AG09319 (cell line): Measurements from ENCODE around the gene SKI.

ENCODE experiments used
- DNase-seq: peaks from one replicate; pipeline ENCODE4 v3.0.0-alpha.2; 2010; ENCODE audit warnings: low read depth; ENCODE audit errors: extremely low read depth
- CTCF ChIP-seq: IDR thresholded peaks from 2 replicates; pipeline ENCODE4 v1.5.1; 2011; ENCODE audit warnings: low read depth, mild to moderate bottlenecking, inconsistent platforms, low read length, moderate library complexity

Gene SKI

DNA sequence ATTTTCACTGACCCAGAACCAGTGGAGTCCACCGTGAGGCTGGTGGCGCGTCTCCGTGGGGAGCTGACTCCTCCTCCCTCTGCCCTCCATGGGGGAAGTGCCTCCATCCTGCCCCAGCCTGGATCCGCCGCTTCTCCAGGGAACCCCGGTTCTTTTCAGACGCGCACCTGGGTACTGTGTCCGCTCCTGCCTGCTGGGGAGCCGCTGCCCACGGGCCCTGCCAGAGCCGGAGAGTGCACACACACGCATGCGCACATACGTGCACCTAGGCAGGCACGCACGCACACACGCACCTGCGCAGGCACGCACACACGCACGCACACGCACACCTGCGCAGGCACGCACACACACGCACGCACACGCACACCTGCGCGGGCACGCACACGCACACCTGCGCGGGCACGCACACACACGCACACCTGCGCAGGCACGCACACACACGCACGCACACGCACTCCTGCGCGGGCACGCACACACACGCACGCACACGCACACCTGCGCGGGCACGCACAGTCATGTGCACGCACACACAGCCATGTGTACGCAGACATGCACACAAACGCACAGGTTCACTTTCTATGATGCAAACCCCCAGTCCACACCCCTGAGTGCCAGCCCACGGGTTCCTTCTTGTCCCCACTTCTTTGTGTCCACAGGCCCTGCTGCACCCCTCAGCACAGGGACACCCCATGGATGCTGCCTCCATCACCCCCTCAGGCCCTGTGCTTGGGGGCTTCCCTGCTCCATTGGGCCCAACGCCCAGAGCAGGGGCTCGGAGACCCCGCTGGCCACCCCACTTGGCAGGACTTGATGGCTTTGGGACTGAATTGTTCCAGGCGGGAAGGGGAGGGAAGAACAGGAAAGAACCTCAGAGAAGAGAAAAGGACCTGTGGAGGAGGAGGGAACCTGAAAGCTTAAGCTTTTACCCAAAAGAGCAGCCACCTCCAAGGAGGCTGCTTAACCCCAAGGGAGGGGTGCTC, 120.5 kb downstream of the SKI start:
- DNase-seq = no peak
- TF ChIP-seq CTCF = no peak

GRCh38 chr1:2349806-2350205, 121.7 kb downstream of the SKI start:
- TF ChIP-seq CTCF = no peak
- no peak for DNase-seq

GRCh38 chr1:2350501-2350900, 122.4 kb downstream of the SKI start:
- DNase-seq = no peak
- no peak for TF ChIP-seq CTCF

DNA sequence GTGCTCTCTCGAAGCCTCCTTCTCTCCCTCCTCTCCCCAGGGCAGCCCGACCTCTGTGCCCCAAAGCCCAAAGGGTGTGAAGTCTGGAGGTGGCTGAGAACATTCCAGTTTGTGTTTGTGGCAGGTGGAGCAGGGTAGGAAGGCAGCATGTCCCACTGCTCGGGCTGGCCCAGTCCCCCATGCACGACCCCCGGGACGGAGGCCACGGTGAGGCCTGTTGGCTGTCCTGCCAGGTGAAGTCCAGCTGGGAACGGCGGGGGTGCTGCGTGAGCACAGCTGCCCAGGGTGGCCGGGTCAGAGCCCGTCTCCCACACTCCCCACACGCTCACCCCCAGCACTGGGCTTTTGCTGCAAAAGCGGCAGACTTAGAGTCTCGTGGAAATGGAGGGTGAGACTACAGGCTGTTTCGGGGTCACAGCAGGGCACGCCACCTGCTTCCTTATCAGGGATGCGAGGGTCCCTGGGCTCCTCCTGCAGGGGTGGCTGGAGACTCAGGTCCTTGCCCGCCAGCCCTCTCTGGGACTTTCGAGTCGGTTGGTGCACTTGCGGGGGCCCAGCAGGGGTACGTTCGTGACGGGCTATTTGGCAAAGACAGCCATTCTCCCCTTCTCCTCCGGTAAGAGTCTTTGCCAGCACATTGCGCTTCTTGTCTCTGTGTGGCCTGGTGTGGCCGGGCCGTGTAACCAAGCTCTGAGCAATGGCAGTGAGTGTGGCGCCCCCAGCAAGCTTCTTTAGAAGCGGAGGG, 123.0 kb downstream of the SKI start:
- DNase-seq = no peak
- TF ChIP-seq CTCF = no peak

DNA sequence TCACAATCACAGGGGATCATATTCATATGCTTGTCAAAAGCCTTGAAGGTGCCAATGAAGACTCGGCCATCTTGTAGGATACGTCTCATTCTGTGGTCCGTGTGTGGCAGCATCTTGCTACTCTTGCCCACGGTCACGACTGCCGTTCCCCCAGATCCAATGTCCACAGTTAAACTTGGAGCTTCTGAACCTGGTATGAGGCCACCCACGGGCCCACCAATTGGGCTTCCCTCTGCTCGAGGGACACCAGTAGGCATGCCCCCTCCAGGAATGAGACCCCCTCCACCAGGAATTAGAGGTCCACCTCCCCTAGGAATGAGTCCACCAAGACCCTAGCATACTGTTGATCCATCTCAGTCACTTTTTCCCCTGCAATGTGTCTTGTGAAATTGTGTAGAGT, 123.6 kb downstream of the SKI start:
- TF ChIP-seq CTCF = no peak
- DNase-seq = no peak

- DNase-seq = no peak
These were observed 124.3 kb downstream of the SKI start for GRCh38 chr1:2352341-2352896.

More at GRCh38 chr1:2352341-2352896, 124.3 kb downstream of the SKI start:
- TF ChIP-seq CTCF = no peak
